H1 (cell line): ENCODE data around the gene TBC1D24.

Experiments
- BACH1 ChIP-seq: IDR thresholded peaks from 2 replicates; pipeline ENCODE4 v1.6.1; 2012; ENCODE audit warnings: low read length, improper control_type of control experiment
- CHD1 ChIP-seq: IDR thresholded peaks from 2 replicates; pipeline ENCODE4 v1.6.1; 2012; ENCODE audit warnings: low read depth, low read length, improper control_type of control experiment
- HDAC6 ChIP-seq: IDR thresholded peaks from one replicate; pipeline ENCODE4 v1.7.1; 2012; ENCODE audit warnings: low read depth, mild to moderate bottlenecking, inconsistent platforms, low read length, moderate library complexity
- POLR2A ChIP-seq, 2 experiments: IDR thresholded peaks; 1 replicate in 1 of 2; 2 replicates in 1 of 2; pipeline ENCODE4 v1.6.1; 2011; ENCODE audit warnings: low read depth in 2 of 2, low read length in 2 of 2, mild to moderate bottlenecking in 2 of 2; ENCODE audit errors: control extremely low read depth in 1 of 2
- POLR2AphosphoS5 ChIP-seq: IDR thresholded peaks from 2 replicates; pipeline ENCODE4 v1.6.1; 2011; ENCODE audit warnings: low read depth, low read length
- SUZ12 ChIP-seq: fragments of 200-600 bp; sonication (generic); IDR thresholded peaks from 2 replicates; pipeline ENCODE4 v1.6.1; 2012; ENCODE audit warnings: mild to moderate bottlenecking, inconsistent platforms, low read length, moderate library complexity, mixed read lengths
- YY1 ChIP-seq: IDR thresholded peaks from 2 replicates; pipeline ENCODE4 v1.6.1; 2011; ENCODE audit warnings: low read depth, mild to moderate bottlenecking, low read length
- ZNF274 ChIP-seq: IDR thresholded peaks from 2 replicates; pipeline ENCODE4 v1.7.0; 2012; ENCODE audit warnings: low read length, borderline replicate concordance; ENCODE audit errors: extremely low read depth
- TF ChIP-seq, protein P1 (sequence below), 3 experiments: IDR thresholded peaks; 1 replicate in 2 of 3; 2 replicates in 1 of 3; pipeline versions ENCODE4 v1.5.1 to v1.6.1; 2011; ENCODE audit warnings: low read length in 3 of 3, mild to moderate bottlenecking in 3 of 3, inconsistent platforms in 2 of 3, low read depth in 1 of 3, moderate library complexity in 1 of 3; ENCODE audit not compliant: insufficient read depth in 1 of 3; ENCODE audit errors: control extremely low read depth in 1 of 3
- TF ChIP-seq, protein P2 (sequence below): IDR thresholded peaks from 2 replicates; pipeline ENCODE4 v1.6.1; 2011; ENCODE audit warnings: low read length, improper control_type of control experiment
- TF ChIP-seq, protein P3 (sequence below): IDR thresholded peaks from 2 replicates; pipeline ENCODE4 v1.6.1; 2012; ENCODE audit warnings: inconsistent platforms
- TF ChIP-seq, protein P4 (sequence below): IDR thresholded peaks from 2 replicates; pipeline ENCODE4 v1.6.1; 2012; ENCODE audit warnings: low read length, inconsistent platforms
- TF ChIP-seq, protein P5 (sequence below): IDR thresholded peaks from 2 replicates; pipeline ENCODE4 v1.6.1; 2012; ENCODE audit warnings: inconsistent platforms

DNA sequence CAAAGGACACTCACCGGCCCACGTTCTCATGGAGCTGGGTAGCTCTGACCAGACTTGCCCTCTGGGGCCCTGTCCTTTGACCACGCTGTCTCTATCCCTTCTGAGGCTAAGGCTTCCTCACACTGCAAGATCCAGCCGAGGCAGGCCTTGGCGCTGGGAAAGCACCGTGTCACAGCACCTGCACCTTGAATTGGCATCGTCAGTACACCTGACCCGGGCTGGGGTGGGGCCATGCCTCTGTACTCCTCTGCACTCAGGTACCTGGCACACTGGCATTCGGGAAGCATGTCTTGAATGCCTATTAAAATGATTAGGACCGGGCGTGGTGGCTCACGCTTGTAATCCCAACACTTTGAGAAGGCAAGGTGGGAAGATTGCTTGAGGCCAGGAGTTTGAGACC lies 6.0 kb downstream of the TBC1D24 start:
- TF ChIP-seq, protein P1, sequence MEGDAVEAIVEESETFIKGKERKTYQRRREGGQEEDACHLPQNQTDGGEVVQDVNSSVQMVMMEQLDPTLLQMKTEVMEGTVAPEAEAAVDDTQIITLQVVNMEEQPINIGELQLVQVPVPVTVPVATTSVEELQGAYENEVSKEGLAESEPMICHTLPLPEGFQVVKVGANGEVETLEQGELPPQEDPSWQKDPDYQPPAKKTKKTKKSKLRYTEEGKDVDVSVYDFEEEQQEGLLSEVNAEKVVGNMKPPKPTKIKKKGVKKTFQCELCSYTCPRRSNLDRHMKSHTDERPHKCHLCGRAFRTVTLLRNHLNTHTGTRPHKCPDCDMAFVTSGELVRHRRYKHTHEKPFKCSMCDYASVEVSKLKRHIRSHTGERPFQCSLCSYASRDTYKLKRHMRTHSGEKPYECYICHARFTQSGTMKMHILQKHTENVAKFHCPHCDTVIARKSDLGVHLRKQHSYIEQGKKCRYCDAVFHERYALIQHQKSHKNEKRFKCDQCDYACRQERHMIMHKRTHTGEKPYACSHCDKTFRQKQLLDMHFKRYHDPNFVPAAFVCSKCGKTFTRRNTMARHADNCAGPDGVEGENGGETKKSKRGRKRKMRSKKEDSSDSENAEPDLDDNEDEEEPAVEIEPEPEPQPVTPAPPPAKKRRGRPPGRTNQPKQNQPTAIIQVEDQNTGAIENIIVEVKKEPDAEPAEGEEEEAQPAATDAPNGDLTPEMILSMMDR (IDR thresholded peaks at IDR 0.05; ENCODE audit: control extremely low read depth in 1 of 3, insufficient read depth in 1 of 3, low read depth in 1 of 3, low read length in 3 of 3): no peak
- no peak for TF ChIP-seq HDAC6
- TF ChIP-seq POLR2AphosphoS5: no peak
- no peak for TF ChIP-seq ZNF274
- TF ChIP-seq BACH1: no peak
- TF ChIP-seq POLR2A (IDR thresholded peaks at IDR 0.05; ENCODE audit: control extremely low read depth in 1 of 2, low read depth in 2 of 2, low read length in 2 of 2): no peak
- no peak for TF ChIP-seq CHD1
- TF ChIP-seq, protein P2, sequence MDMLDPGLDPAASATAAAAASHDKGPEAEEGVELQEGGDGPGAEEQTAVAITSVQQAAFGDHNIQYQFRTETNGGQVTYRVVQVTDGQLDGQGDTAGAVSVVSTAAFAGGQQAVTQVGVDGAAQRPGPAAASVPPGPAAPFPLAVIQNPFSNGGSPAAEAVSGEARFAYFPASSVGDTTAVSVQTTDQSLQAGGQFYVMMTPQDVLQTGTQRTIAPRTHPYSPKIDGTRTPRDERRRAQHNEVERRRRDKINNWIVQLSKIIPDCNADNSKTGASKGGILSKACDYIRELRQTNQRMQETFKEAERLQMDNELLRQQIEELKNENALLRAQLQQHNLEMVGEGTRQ: no peak
- TF ChIP-seq YY1: no peak
- TF ChIP-seq, protein P3, sequence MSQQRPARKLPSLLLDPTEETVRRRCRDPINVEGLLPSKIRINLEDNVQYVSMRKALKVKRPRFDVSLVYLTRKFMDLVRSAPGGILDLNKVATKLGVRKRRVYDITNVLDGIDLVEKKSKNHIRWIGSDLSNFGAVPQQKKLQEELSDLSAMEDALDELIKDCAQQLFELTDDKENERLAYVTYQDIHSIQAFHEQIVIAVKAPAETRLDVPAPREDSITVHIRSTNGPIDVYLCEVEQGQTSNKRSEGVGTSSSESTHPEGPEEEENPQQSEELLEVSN: no peak
- no peak for TF ChIP-seq SUZ12
- TF ChIP-seq, protein P4, sequence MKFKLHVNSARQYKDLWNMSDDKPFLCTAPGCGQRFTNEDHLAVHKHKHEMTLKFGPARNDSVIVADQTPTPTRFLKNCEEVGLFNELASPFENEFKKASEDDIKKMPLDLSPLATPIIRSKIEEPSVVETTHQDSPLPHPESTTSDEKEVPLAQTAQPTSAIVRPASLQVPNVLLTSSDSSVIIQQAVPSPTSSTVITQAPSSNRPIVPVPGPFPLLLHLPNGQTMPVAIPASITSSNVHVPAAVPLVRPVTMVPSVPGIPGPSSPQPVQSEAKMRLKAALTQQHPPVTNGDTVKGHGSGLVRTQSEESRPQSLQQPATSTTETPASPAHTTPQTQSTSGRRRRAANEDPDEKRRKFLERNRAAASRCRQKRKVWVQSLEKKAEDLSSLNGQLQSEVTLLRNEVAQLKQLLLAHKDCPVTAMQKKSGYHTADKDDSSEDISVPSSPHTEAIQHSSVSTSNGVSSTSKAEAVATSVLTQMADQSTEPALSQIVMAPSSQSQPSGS: no peak
- TF ChIP-seq, protein P5, sequence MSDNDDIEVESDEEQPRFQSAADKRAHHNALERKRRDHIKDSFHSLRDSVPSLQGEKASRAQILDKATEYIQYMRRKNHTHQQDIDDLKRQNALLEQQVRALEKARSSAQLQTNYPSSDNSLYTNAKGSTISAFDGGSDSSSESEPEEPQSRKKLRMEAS: no peak
